LNCAP (cell line): ENCODE data around the gene DNMT3A.

Source experiments
- CTCF ChIP-seq: fragments of 450-650 bp; IDR thresholded peaks from 2 replicates; pipeline ENCODE4 v1.5.1; 2017; ENCODE audit warnings: mild to moderate bottlenecking

Gene DNMT3A

GRCh38 chr2:25322312-25322711 is 19.4 kb downstream of the DNMT3A start:
- no peak for TF ChIP-seq CTCF

- no peak for TF ChIP-seq CTCF
Observed at GRCh38 chr2:25320077-25320476, 21.6 kb downstream of the DNMT3A start.

- TF ChIP-seq CTCF, result no peak
Observed at GRCh38 chr2:25316101-25316500, 25.6 kb downstream of the DNMT3A start.

GRCh38 chr2:25315316-25315680 is 26.4 kb downstream of the DNMT3A start:
- no peak for TF ChIP-seq CTCF

- TF ChIP-seq CTCF, result no peak
Observed at GRCh38 chr2:25314514-25315315, 27.0 kb downstream of the DNMT3A start.

- TF ChIP-seq CTCF, result no peak
Observed at GRCh38 chr2:25313711-25314513, 27.8 kb downstream of the DNMT3A start.

GRCh38 chr2:25312958-25313710 is 28.6 kb downstream of the DNMT3A start:
- no peak for TF ChIP-seq CTCF
